ENCODE results near the gene CCSER1.
"Not testable (repeated sequence)": the region's sequence is repeated elsewhere in the genome, so short reads cannot be mapped to it uniquely, and the experiment has no call there.

The CCSER1 gene

GRCh38 chr4:90349636-90350035 is 222.4 kb downstream of the CCSER1 start:
- Histone ChIP-seq H3K4me1 (ENCODE audit: control insufficient read depth, insufficient read depth, low read length, poor library complexity, severe bottlenecking) (no peaks in the 10 kb centered on the region), H3K9me3 (ENCODE audit: control insufficient read depth, low read length) (no peaks in the 10 kb centered on the region), H3K27ac (ENCODE audit: low read depth, low read length, severe bottlenecking) (no peak overlapping the region), H3K36me3 (ENCODE audit: control insufficient read depth, insufficient read depth, low read length) (no peaks in the 10 kb centered on the region), H3K4me3 (ENCODE audit: extremely low read depth, insufficient read depth, low read length, poor library complexity, severe bottlenecking) (no peak overlapping the region)
- no CpG with 5 or more reads among the region's 2 CpGs for WGBS, 2 experiments (ENCODE audit: insufficient coverage in 2 of 2)

DNA sequence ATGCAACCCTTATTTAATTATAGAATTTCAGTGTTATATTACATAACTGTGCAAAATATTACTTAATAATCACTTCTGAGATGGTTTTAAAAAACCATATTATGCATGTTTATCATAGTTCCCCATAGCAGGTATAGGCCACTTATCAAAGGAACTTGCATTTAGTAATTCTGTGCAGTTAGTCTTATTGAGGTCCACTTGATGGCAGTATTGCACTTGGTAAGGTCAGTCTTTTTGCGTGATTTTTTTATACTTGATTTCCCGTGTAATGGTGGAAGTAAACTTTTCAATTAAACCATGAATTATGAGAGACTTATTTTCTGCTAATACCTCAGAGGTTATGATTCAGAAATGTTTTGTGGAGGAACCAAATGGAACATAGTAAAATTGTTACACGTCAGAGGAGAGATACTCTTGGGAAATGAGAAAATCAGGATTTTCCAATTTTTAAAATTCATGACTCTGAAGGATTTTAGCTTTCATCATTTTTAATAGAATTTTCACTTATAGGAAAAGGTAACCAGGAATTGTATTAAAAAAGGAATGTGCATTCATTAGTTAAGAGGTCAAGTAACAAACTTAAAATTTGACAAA is 230.0 kb downstream of the CCSER1 start:
- Histone ChIP-seq H3K4me3 (ENCODE audit: extremely low read depth, insufficient read depth, low read length, poor library complexity, severe bottlenecking) (no peak overlapping the region), H3K36me3 (ENCODE audit: control insufficient read depth, insufficient read depth, low read length) (no peaks in the 10 kb centered on the region), H3K27ac (ENCODE audit: low read depth, low read length, severe bottlenecking) (no peak overlapping the region), H3K9me3 (ENCODE audit: control insufficient read depth, low read length) (no peaks in the 10 kb centered on the region), H3K4me1 (ENCODE audit: control insufficient read depth, insufficient read depth, low read length, poor library complexity, severe bottlenecking) (no peaks in the 10 kb centered on the region)
- no CpG with 5 or more reads among the region's 3 CpGs for WGBS, 2 experiments (ENCODE audit: insufficient coverage in 2 of 2)

DNA sequence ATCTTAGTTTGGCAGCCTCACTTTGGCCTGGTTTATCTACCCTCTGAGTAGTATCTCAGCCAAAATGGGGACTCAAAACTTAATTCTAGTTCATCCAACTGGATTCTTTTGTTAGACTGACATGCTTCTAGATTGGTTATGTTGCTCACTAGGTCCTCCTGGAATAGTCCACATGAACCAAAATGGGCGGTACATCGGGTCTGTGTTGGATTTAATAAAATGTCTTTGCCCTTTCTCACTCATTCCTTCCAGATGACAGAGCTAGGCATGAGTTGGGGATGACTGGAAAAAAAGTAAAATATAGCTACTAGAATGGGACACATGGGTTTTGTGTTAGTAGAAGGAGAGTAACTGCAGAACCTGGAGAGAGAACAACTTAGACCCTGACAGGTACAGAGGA is 247.9 kb downstream of the CCSER1 start:
- no peak overlapping the region for H3K4me3 ChIP-seq (ENCODE audit: extremely low read depth, insufficient read depth, low read length, poor library complexity, severe bottlenecking)
- H3K4me1 ChIP-seq (ENCODE audit: control insufficient read depth, insufficient read depth, low read length, poor library complexity, severe bottlenecking) = no peaks in the 10 kb centered on the region
- H3K27ac ChIP-seq (ENCODE audit: low read depth, low read length, severe bottlenecking) = no peak overlapping the region
- WGBS, 2 experiments (ENCODE audit: insufficient coverage in 2 of 2) = no CpG with 5 or more reads among the region's 2 CpGs
- no peaks in the 10 kb centered on the region for H3K36me3 ChIP-seq (ENCODE audit: control insufficient read depth, insufficient read depth, low read length)
- H3K9me3 ChIP-seq (ENCODE audit: control insufficient read depth, low read length) = no peaks in the 10 kb centered on the region

GRCh38 chr4:90393215-90393614 is 266.0 kb downstream of the CCSER1 start:
- no peaks in the 10 kb centered on the region for H3K36me3 ChIP-seq (ENCODE audit: control insufficient read depth, insufficient read depth, low read length)
- no peaks in the 10 kb centered on the region for H3K4me1 ChIP-seq (ENCODE audit: control insufficient read depth, insufficient read depth, low read length, poor library complexity, severe bottlenecking)
- H3K27ac ChIP-seq (ENCODE audit: low read depth, low read length, severe bottlenecking) = no peak overlapping the region
- H3K9me3 ChIP-seq (ENCODE audit: control insufficient read depth, low read length) = no peaks in the 10 kb centered on the region
- no CpG with 5 or more reads among the region's 3 CpGs for WGBS, 2 experiments (ENCODE audit: insufficient coverage in 2 of 2)
- no peak overlapping the region for H3K4me3 ChIP-seq (ENCODE audit: extremely low read depth, insufficient read depth, low read length, poor library complexity, severe bottlenecking)

- H3K27ac ChIP-seq (ENCODE audit: low read depth, low read length, severe bottlenecking) = no peak overlapping the region
- no peaks in the 10 kb centered on the region for H3K36me3 ChIP-seq (ENCODE audit: control insufficient read depth, insufficient read depth, low read length)
- WGBS, 2 experiments (ENCODE audit: insufficient coverage in 2 of 2) = 94% methylated on average over 5 to 6 of the region's 6 CpGs
- H3K9me3 ChIP-seq (ENCODE audit: control insufficient read depth, low read length) = no peaks in the 10 kb centered on the region
- no peaks in the 10 kb centered on the region for H3K4me1 ChIP-seq (ENCODE audit: control insufficient read depth, insufficient read depth, low read length, poor library complexity, severe bottlenecking)
- no peak overlapping the region for H3K4me3 ChIP-seq (ENCODE audit: extremely low read depth, insufficient read depth, low read length, poor library complexity, severe bottlenecking)
Observed at GRCh38 chr4:90403781-90404180, 276.6 kb downstream of the CCSER1 start.

- H3K36me3 ChIP-seq (ENCODE audit: control insufficient read depth, insufficient read depth, low read length); H3K4me1 ChIP-seq (ENCODE audit: control insufficient read depth, insufficient read depth, low read length, poor library complexity, severe bottlenecking): not testable (repeated sequence)
- WGBS, 2 experiments (ENCODE audit: insufficient coverage in 2 of 2) = 90 to 95% methylated on average over 3 to 11 of the region's 11 CpGs
Observed at GRCh38 chr4:90407897-90408296, 280.7 kb downstream of the CCSER1 start.

GRCh38 chr4:90412786-90413185 is 285.6 kb downstream of the CCSER1 start:
- H3K9me3 ChIP-seq (ENCODE audit: control insufficient read depth, low read length); H3K4me1 ChIP-seq (ENCODE audit: control insufficient read depth, insufficient read depth, low read length, poor library complexity, severe bottlenecking); H3K4me3 ChIP-seq (ENCODE audit: extremely low read depth, insufficient read depth, low read length, poor library complexity, severe bottlenecking): not testable (repeated sequence)

More at GRCh38 chr4:90407897-90408296, 280.7 kb downstream of the CCSER1 start:
- not testable (repeated sequence) for H3K27ac ChIP-seq (ENCODE audit: low read depth, low read length, severe bottlenecking); H3K4me3 ChIP-seq (ENCODE audit: extremely low read depth, insufficient read depth, low read length, poor library complexity, severe bottlenecking); H3K9me3 ChIP-seq (ENCODE audit: control insufficient read depth, low read length)

GRCh38 chr4:90415116-90415515 is 287.9 kb downstream of the CCSER1 start:
- Histone ChIP-seq H3K4me3 (ENCODE audit: extremely low read depth, insufficient read depth, low read length, poor library complexity, severe bottlenecking) (no peak overlapping the region), H3K27ac (ENCODE audit: low read depth, low read length, severe bottlenecking) (no peak overlapping the region), H3K9me3 (ENCODE audit: control insufficient read depth, low read length) (no peaks in the 10 kb centered on the region), H3K4me1 (ENCODE audit: control insufficient read depth, insufficient read depth, low read length, poor library complexity, severe bottlenecking) (no peaks in the 10 kb centered on the region), H3K36me3 (ENCODE audit: control insufficient read depth, insufficient read depth, low read length) (no peaks in the 10 kb centered on the region)
- WGBS, 2 experiments (ENCODE audit: insufficient coverage in 2 of 2) = 100% methylated on average over 1 of the region's 5 CpGs; no CpG with 5 or more reads in 1 of the 2 experiments

More at GRCh38 chr4:90412786-90413185, 285.6 kb downstream of the CCSER1 start:
- H3K36me3 ChIP-seq (ENCODE audit: control insufficient read depth, insufficient read depth, low read length); H3K27ac ChIP-seq (ENCODE audit: low read depth, low read length, severe bottlenecking): not testable (repeated sequence)

GRCh38 chr4:90419124-90419711 is 292.0 kb downstream of the CCSER1 start:
- WGBS, 2 experiments (ENCODE audit: insufficient coverage in 2 of 2) = no CpG with 5 or more reads among the region's 2 CpGs
- no peak overlapping the region for H3K27ac ChIP-seq (ENCODE audit: low read depth, low read length, severe bottlenecking)
- H3K4me3 ChIP-seq (ENCODE audit: extremely low read depth, insufficient read depth, low read length, poor library complexity, severe bottlenecking) = no peak overlapping the region
- H3K9me3 ChIP-seq (ENCODE audit: control insufficient read depth, low read length) = no peaks in the 10 kb centered on the region
- no peaks in the 10 kb centered on the region for H3K36me3 ChIP-seq (ENCODE audit: control insufficient read depth, insufficient read depth, low read length)
- H3K4me1 ChIP-seq (ENCODE audit: control insufficient read depth, insufficient read depth, low read length, poor library complexity, severe bottlenecking) = no peaks in the 10 kb centered on the region

GRCh38 chr4:90421161-90421560 is 294.0 kb downstream of the CCSER1 start:
- H3K4me3 ChIP-seq (ENCODE audit: extremely low read depth, insufficient read depth, low read length, poor library complexity, severe bottlenecking) = no peak overlapping the region
- WGBS, 2 experiments (ENCODE audit: insufficient coverage in 2 of 2) = 63 to 88% methylated on average over 1 of the region's 2 CpGs
- no peaks in the 10 kb centered on the region for H3K4me1 ChIP-seq (ENCODE audit: control insufficient read depth, insufficient read depth, low read length, poor library complexity, severe bottlenecking)
- H3K36me3 ChIP-seq (ENCODE audit: control insufficient read depth, insufficient read depth, low read length) = no peaks in the 10 kb centered on the region
- H3K9me3 ChIP-seq (ENCODE audit: control insufficient read depth, low read length) = no peaks in the 10 kb centered on the region
- H3K27ac ChIP-seq (ENCODE audit: low read depth, low read length, severe bottlenecking) = no peak overlapping the region

DNA sequence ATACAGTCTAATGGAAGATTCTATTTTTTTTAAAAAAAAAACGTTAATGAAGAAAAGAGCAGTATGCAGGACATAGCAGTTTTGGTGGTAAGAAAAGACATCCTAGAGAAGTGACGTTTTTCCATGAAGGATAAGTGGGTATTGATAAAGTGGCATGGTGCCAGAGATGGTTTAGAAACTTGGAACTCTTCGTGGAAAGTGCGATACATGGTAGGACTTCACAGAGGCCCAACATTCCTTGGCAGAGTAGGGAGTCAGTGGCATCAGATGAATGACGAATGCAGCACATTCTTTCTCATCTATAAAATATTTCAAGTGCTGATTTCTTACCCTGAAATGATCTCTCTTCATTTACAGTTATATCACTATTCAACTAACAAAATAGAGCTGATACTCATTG is 298.7 kb downstream of the CCSER1 start:
- 91 to 92% methylated on average over 4 to 5 of the region's 5 CpGs for WGBS, 2 experiments (ENCODE audit: insufficient coverage in 2 of 2)
- H3K36me3 ChIP-seq (ENCODE audit: control insufficient read depth, insufficient read depth, low read length) = no peaks in the 10 kb centered on the region
- H3K9me3 ChIP-seq (ENCODE audit: control insufficient read depth, low read length) = no peaks in the 10 kb centered on the region
- H3K4me1 ChIP-seq (ENCODE audit: control insufficient read depth, insufficient read depth, low read length, poor library complexity, severe bottlenecking) = no peaks in the 10 kb centered on the region
- no peak overlapping the region for H3K27ac ChIP-seq (ENCODE audit: low read depth, low read length, severe bottlenecking)
- H3K4me3 ChIP-seq (ENCODE audit: extremely low read depth, insufficient read depth, low read length, poor library complexity, severe bottlenecking) = no peak overlapping the region

All from mesodermal cell (in vitro differentiated cells).